ENCODE data around the gene NAMPT.

NAMPT gene

DNA sequence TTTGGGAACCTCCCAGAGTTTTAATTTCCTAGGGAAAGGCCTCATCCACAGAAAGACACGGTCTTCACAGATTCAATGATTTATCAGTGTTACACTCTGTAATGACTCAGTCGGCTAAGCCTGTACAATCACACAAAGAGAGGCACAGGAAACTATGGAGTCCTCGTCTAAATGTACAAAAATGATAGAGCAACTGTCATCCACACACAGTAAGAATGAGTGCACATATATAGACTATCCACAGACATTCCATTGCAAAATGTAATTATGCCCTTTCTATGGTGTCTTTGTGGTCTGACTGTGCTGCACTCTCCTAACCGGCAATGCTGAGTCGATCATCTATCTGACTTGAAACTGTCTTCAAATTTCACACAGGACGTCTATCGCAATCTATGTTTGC lies 3.5 kb upstream of the NAMPT start:
- H3K4me3 ChIP-seq (ENCODE audit: control insufficient read depth, low read depth, low read length): no peak overlapping the region
- TF ChIP-seq, protein P1, sequence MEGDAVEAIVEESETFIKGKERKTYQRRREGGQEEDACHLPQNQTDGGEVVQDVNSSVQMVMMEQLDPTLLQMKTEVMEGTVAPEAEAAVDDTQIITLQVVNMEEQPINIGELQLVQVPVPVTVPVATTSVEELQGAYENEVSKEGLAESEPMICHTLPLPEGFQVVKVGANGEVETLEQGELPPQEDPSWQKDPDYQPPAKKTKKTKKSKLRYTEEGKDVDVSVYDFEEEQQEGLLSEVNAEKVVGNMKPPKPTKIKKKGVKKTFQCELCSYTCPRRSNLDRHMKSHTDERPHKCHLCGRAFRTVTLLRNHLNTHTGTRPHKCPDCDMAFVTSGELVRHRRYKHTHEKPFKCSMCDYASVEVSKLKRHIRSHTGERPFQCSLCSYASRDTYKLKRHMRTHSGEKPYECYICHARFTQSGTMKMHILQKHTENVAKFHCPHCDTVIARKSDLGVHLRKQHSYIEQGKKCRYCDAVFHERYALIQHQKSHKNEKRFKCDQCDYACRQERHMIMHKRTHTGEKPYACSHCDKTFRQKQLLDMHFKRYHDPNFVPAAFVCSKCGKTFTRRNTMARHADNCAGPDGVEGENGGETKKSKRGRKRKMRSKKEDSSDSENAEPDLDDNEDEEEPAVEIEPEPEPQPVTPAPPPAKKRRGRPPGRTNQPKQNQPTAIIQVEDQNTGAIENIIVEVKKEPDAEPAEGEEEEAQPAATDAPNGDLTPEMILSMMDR (conservative IDR thresholded peaks at IDR 0.05; ENCODE audit: control insufficient read depth, insufficient read depth, low read depth, low read length): no peak
- DNase-seq (ENCODE audit: low read depth): no peak

DNA sequence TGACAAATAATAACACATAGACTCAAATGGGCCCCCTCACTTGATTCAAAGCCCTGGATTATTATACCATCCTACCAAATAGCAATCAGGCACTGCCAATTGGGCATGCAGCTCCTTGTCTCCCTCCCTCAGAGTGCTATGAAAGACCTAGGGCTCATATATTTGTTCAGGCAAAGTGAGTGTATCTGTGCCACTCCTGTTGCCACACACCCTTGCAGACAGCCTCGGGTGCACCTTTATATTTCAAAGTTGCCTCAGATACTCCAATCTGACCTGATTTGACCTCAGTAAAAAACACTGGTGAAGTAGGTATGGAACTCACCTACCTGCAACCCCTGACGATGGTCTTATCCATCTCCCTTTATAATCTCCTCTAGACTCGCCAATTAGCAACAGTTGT lies 3.0 kb upstream of the NAMPT start:
- no peak overlapping the region for H3K4me3 ChIP-seq (ENCODE audit: control insufficient read depth, low read depth, low read length)
- no peak for DNase-seq (ENCODE audit: low read depth)
- TF ChIP-seq, protein P1 (conservative IDR thresholded peaks at IDR 0.05; ENCODE audit: control insufficient read depth, insufficient read depth, low read depth, low read length): no peak

DNA sequence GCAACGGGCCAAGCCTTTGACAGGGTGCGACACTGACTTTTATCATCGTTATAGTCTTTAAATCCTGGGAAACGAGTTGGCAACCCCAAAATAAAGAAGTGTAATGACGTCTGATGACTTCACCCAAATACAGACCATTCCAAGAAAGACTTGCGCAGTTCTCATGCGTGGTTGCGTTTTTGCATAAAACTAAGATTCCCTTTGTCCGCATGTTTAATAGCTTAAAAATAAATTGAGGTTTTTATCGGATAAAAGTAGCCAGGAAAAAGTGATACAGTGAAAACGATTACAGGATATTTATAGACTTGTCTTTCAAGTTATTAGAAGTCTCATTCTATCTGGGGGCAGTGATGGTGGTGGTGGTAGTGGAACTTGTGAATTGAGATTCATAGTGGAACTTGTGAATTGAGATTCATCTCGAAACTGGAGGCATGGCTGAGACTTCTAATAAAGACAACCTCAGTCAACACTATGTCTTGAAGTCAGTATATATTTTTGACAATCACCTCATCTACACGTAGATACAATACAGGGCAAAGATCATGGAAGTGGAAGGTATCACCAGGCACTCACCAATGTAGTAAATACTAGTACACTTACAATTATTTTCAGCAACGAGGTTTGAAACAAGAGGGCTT lies 1.2 kb upstream of the NAMPT start:
- TF ChIP-seq, protein P1 (conservative IDR thresholded peaks at IDR 0.05; ENCODE audit: control insufficient read depth, insufficient read depth, low read depth, low read length): no peak
- peak overlapping the region; percentile 77 for H3K4me3 ChIP-seq (ENCODE audit: control insufficient read depth, low read depth, low read length)
- peak; percentile 78 for DNase-seq (ENCODE audit: low read depth)

DNA sequence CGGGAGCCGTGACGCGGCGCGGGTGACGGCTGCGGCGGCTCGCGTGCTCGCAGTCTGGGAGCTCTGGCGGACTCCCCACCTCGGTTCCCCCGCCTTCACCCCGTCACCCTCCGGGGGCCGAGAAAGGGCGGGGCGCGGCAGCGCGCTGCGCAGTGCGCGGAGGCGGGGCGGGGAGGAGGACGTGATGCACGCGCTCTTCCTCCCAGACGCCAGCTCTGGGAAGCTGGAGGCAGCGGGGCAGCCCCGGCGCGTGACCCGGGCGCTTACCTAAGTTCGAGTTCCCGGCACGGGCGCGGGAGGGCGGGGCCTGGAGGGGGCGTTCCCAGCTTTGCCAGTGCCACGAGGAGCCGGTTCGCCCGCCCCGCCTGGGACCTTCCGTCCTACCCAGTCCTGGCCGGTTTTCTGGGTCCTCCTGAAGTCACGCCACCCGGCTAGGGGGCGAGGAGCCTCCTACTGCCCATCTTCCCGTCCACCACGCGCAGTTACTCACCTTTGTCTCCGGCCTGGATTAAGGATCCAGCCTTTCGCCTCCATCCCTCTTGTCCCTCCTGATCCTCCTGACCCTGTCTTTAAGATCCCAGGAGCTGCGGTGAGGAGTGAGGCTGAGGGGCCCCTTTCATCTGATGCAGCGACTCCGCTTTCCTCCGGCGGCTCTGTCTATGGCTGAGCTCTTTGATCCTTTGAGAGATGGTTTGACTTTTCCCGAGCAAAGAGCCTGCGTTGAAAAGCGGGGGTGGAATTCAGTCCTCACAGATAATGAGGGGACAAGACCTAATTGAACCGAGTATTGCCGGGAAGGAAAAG lies 470 bp upstream of the NAMPT start:
- TF ChIP-seq, protein P1 (conservative IDR thresholded peaks at IDR 0.05; ENCODE audit: control insufficient read depth, insufficient read depth, low read depth, low read length): no peak
- H3K4me3 ChIP-seq (ENCODE audit: control insufficient read depth, low read depth, low read length): peak overlapping the region; percentile 77
- peak; percentile 98 for DNase-seq (ENCODE audit: low read depth)

DNA sequence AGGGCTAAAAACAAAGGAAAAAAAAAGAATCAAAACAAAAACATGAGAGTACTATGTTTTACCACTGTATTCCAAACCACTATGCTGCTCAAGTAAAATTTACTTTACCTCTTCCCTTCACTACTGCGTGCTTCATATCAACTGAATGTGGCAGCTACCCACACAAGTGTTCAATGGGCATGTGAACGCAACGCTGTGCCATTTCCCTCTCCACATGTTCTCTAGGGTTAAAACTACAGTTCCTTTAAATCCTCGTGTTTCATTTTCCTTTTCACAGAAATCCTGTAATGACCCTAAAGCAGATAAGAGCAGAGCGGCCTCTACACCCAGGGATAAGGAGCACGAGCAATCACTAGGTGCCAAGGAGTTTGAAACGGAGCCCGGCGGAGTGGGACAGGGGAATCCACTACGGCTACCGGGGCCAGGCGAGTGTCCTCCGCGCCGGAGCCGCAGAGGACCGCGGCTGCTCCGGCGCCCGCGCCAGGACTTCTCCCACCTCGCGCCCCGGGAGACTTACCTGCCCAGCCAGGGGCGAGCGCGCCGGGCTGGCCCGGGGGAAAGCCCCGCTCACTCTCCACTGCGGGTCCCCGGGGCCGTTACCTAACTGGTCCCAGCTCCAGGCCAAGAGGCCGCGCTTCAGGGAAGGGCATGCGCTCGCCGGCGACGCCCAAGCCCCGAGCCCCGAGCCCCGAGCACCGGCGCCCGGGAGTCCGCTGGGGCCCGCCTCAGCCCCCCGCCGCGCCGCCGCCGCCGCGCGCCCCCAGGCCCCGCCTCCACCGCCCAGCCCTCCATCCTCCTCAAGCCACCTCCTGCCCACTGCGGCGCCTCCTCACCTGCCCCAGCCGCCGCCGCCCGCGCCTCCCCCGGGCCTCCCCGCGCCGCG lies 711 bp downstream of the NAMPT start:
- peak overlapping the region; percentile 76 for H3K4me3 ChIP-seq (ENCODE audit: control insufficient read depth, low read depth, low read length)
- DNase-seq (ENCODE audit: low read depth): peak; percentile 50
- TF ChIP-seq, protein P1 (conservative IDR thresholded peaks at IDR 0.05; ENCODE audit: control insufficient read depth, insufficient read depth, low read depth, low read length): no peak

DNA sequence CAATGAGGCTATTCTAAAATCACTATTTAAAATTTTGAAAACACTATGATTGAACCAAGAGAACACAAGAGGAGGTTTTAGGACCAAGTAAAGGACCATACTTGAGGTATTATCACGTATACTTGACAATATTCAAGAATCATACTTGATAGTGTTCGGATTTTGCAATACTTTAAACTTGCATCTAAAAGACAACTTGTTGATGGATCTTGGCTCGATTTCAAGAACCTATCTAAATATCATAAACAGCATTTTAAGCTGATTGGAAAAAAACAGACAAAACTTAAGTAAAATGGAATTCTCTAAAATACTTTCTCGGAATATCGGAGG lies 1.3 kb downstream of the NAMPT start:
- DNase-seq (ENCODE audit: low read depth): no peak
- TF ChIP-seq, protein P1 (conservative IDR thresholded peaks at IDR 0.05; ENCODE audit: control insufficient read depth, insufficient read depth, low read depth, low read length): no peak

More for the DNA sequence above, 1.3 kb downstream of the NAMPT start:
- peak overlapping the region; percentile 76 for H3K4me3 ChIP-seq (ENCODE audit: control insufficient read depth, low read depth, low read length)

Measured in fibroblast of mammary gland (primary cell).